ENCODE measurements around the gene HIVEP3.

The HIVEP3 gene

GRCh38 chr1:41479808-41480160, 438.9 kb downstream of the HIVEP3 start:
- Mint-ChIP-seq H3K9me3 (no peaks in the 10 kb centered on the region), H3K27me3 (peaks cover 10% of the 10 kb centered on the region), H3K4me3 (no peak overlapping the region), H3K36me3 (ENCODE audit: low read depth) (no peaks in the 10 kb centered on the region), H3K4me1 (ENCODE audit: low read depth) (no peaks in the 10 kb centered on the region), H3K27ac (no peak overlapping the region)
- intact Hi-C loops (cut with micrococcal nuclease), result no loop called here

DNA sequence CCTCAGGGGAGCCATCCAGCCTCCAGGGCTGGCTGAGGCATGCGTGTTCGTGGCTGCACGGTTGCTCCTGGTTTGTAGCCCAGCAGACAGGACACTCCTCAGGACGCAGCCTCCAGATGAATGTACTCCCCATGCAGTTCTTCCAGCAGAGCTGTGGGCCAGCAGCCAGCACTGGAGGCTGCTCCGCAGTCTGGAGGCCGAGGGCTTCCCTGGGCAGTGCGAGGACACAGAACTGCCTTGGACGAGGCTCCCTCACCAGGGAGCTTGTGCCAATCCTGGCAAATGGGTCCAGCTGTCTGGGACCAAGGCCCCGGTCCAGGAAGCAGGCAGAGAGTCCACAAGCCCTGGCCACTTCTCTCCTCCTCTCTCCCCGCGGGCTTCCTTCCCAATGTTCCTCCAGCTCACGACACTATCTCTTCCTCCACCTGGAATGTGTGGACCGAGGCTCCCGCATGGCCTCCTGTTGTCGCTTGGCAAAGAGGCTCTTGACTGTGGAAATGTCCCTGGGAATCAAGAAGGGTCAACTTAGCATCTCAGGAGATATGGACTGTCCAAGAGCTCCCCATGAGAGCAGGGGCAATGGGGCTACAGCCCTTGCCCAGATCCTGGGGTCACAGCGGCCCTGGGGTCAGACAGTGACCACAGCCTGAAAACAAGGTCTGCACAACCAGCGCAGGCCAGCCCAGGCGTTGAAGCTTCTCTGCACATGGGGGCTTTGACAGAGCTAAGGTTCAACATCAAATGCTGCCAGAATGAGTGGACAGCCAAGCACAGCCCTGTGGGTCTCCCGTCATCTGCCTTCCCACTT, 439.5 kb downstream of the HIVEP3 start:
- Mint-ChIP-seq H3K27ac (no peak overlapping the region), H3K4me1 (ENCODE audit: low read depth) (no peaks in the 10 kb centered on the region), H3K4me3 (no peak overlapping the region), H3K9me3 (no peaks in the 10 kb centered on the region), H3K36me3 (ENCODE audit: low read depth) (no peaks in the 10 kb centered on the region), H3K27me3 (peaks cover 7% of the 10 kb centered on the region)
- intact Hi-C loops (cut with micrococcal nuclease), result no loop called here

DNA sequence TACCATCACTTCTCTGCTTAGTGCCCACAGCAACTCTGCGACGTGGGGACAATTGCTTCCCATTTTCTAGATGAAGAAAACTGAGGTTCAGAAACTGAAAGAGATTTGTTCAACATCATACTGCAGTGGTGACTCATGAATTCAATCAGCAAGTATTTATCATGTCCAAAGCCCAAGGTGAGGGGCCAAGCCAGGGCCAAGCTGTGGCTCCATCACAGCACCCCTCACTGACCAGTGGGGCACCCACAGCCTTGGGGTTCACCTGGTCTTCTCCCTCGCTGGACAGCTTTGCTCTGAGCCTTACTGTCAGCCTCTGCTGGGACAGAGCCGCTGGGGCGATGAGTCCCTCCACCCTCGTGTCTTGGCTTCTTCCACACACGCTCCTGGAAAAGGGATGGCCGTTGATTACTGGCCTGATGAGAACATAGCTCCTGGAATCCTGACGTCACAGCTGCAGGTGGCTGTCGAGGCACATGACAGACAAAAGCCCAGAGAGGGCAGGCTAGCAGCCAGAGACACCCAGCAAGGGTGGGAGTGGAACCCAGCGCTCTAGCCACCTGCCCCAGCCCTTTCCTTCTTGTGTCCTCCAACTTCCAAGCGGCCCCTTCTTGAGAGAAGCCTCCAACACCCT, 440.5 kb downstream of the HIVEP3 start:
- no peak overlapping the region for H3K27ac Mint-ChIP-seq
- H3K27me3 Mint-ChIP-seq, result peaks cover 3% of the 10 kb centered on the region
- H3K4me1 Mint-ChIP-seq (ENCODE audit: low read depth), result no peaks in the 10 kb centered on the region
- H3K9me3 Mint-ChIP-seq, result no peaks in the 10 kb centered on the region
- intact Hi-C loops (cut with micrococcal nuclease), result no loop called here
- H3K4me3 Mint-ChIP-seq, result no peak overlapping the region
- H3K36me3 Mint-ChIP-seq (ENCODE audit: low read depth), result no peaks in the 10 kb centered on the region

- Mint-ChIP-seq H3K4me1 (ENCODE audit: low read depth) (no peaks in the 10 kb centered on the region), H3K27ac (no peak overlapping the region), H3K36me3 (ENCODE audit: low read depth) (no peaks in the 10 kb centered on the region), H3K27me3 (no peaks in the 10 kb centered on the region), H3K4me3 (no peak overlapping the region), H3K9me3 (no peaks in the 10 kb centered on the region)
- intact Hi-C loops (cut with micrococcal nuclease), result no loop called here
These were observed 441.8 kb downstream of the HIVEP3 start for GRCh38 chr1:41476807-41477361.

- Mint-ChIP-seq H3K27me3 (no peaks in the 10 kb centered on the region), H3K9me3 (no peaks in the 10 kb centered on the region), H3K36me3 (ENCODE audit: low read depth) (no peaks in the 10 kb centered on the region), H3K27ac (no peak overlapping the region), H3K4me1 (ENCODE audit: low read depth) (no peaks in the 10 kb centered on the region), H3K4me3 (no peak overlapping the region)
- intact Hi-C loops (cut with micrococcal nuclease), result no loop called here
These were observed 442.7 kb downstream of the HIVEP3 start for GRCh38 chr1:41475859-41476567.

DNA sequence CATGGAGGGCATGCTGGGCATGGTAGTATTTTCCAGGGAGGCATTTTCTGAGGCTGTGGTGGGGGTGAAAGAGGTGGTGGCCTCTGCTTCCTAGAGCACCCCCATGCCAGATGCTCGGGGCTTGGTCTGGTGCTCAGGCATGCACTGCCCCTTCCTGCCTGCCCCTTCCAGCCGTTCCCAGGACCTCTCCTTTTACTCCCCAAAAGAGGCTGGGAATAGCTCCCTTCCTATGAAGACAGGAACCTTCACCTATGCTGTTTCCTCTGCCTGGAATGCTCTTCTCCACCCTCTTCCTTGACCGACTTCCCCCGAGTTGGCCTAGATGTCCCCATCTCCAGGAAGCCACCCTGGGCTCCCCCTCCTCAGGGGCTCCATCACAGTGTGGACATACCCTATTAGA, 443.4 kb downstream of the HIVEP3 start:
- Mint-ChIP-seq H3K27ac (no peak overlapping the region), H3K4me3 (no peak overlapping the region), H3K36me3 (ENCODE audit: low read depth) (no peaks in the 10 kb centered on the region), H3K4me1 (ENCODE audit: low read depth) (no peaks in the 10 kb centered on the region), H3K9me3 (no peaks in the 10 kb centered on the region), H3K27me3 (no peaks in the 10 kb centered on the region)
- intact Hi-C loops (cut with micrococcal nuclease), result no loop called here

GRCh38 chr1:41474490-41475271, 444.0 kb downstream of the HIVEP3 start:
- intact Hi-C loops (cut with micrococcal nuclease), result no loop called here
- Mint-ChIP-seq H3K4me1 (ENCODE audit: low read depth) (no peaks in the 10 kb centered on the region), H3K36me3 (ENCODE audit: low read depth) (no peaks in the 10 kb centered on the region), H3K27me3 (no peaks in the 10 kb centered on the region), H3K27ac (no peak overlapping the region), H3K9me3 (no peaks in the 10 kb centered on the region), H3K4me3 (no peak overlapping the region)

DNA sequence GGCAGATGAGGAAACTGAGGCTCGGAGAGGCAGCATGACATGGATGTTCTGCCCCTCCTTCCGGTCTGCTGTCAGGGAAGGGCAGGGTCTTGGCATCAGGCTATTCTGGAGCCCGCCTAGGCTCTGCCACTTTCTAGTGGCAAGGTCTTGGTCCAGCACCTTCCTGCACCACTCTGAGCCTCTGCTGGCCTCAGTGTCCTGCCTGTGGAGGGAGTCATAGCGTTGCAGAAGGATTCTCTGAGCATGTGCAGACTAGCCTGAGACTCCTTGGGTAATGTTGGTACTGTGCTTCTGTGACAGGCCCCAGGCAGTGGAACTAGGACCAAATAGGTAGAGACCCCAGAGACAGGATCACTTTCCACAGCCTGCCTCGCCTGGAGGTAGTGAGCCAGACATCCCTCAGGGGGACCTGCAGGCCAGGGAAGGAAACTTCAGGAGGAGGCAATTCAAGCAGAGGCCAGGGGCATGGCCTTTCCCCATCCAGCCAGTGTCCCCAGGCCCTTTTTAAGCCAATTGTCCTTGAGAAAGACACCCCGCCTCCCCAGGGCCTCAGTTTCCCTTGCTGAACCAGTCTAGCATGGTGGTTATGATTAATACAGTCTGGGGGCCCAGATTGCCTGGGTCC, 444.9 kb downstream of the HIVEP3 start:
- no peaks in the 10 kb centered on the region for H3K4me1 Mint-ChIP-seq (ENCODE audit: low read depth)
- H3K36me3 Mint-ChIP-seq (ENCODE audit: low read depth), result no peaks in the 10 kb centered on the region
- no peaks in the 10 kb centered on the region for H3K9me3 Mint-ChIP-seq
- H3K27me3 Mint-ChIP-seq, result no peaks in the 10 kb centered on the region
- intact Hi-C loops (cut with micrococcal nuclease), result no loop called here
- no peak overlapping the region for H3K27ac Mint-ChIP-seq
- H3K4me3 Mint-ChIP-seq, result no peak overlapping the region

DNA sequence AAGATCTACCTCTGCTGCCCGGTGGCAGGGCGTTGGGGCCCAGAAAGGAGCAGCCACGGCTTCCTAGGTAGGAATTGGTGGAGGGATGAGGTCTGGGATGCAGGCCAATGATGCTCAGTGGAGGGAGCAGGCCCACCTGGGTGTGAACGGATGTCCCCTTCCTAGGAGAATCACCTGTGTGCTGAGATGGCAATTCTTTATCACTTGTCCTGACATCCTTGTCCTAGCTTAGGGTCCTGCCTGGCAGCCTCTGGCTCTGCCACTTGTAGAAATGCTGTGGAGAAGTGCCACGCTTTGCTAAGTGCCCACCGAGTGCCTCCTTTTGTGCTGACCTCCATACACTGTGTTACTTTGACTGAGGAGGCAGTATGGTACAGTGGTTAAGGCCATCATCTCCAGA, 447.1 kb downstream of the HIVEP3 start:
- Mint-ChIP-seq H3K4me3 (no peak overlapping the region), H3K36me3 (ENCODE audit: low read depth) (no peaks in the 10 kb centered on the region), H3K27ac (no peak overlapping the region), H3K27me3 (no peaks in the 10 kb centered on the region), H3K4me1 (ENCODE audit: low read depth) (no peaks in the 10 kb centered on the region), H3K9me3 (no peaks in the 10 kb centered on the region)
- intact Hi-C loops (cut with micrococcal nuclease), result no loop called here

DNA sequence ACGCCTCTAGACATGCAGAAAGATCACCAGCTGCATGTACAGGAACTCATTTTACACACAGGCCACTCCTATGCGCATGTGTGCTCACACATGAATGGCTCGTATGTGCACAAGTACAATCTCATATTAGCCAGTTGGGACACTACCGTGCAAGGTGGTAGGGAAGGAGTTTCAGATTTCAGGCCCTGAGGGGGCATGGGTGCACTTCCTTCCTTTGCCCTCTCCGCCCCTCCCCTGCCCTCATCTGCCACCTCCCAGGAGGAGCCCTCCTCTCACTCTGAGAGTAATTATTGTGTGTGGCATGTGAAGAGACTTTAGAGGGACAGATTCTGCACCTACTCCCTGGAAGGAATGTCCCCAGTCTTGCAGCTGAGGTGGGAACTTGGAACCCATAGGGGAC, 449.0 kb downstream of the HIVEP3 start:
- Mint-ChIP-seq H3K4me1 (ENCODE audit: low read depth) (no peaks in the 10 kb centered on the region), H3K27ac (no peak overlapping the region)
- intact Hi-C loops (cut with micrococcal nuclease), result no loop called here

GRCh38 chr1:41468122-41468762, 450.5 kb downstream of the HIVEP3 start:
- intact Hi-C loops (cut with micrococcal nuclease), result no loop called here
- H3K36me3 Mint-ChIP-seq (ENCODE audit: low read depth), result no peaks in the 10 kb centered on the region
- no peak overlapping the region for H3K27ac Mint-ChIP-seq
- H3K27me3 Mint-ChIP-seq, result no peaks in the 10 kb centered on the region
- H3K4me1 Mint-ChIP-seq (ENCODE audit: low read depth), result no peaks in the 10 kb centered on the region
- H3K9me3 Mint-ChIP-seq, result no peaks in the 10 kb centered on the region
- H3K4me3 Mint-ChIP-seq, result no peak overlapping the region

More for the DNA sequence above, 449.0 kb downstream of the HIVEP3 start:
- Mint-ChIP-seq H3K36me3 (ENCODE audit: low read depth) (no peaks in the 10 kb centered on the region), H3K4me3 (no peak overlapping the region), H3K27me3 (no peaks in the 10 kb centered on the region), H3K9me3 (no peaks in the 10 kb centered on the region)

- Mint-ChIP-seq H3K36me3 (ENCODE audit: low read depth) (no peaks in the 10 kb centered on the region), H3K4me1 (ENCODE audit: low read depth) (no peaks in the 10 kb centered on the region), H3K9me3 (no peaks in the 10 kb centered on the region), H3K4me3 (no peak overlapping the region), H3K27ac (no peak overlapping the region), H3K27me3 (no peaks in the 10 kb centered on the region)
- intact Hi-C loops (cut with micrococcal nuclease), result no loop called here
These were observed 451.0 kb downstream of the HIVEP3 start for GRCh38 chr1:41467673-41468072.

GRCh38 chr1:41466146-41466545, 452.6 kb downstream of the HIVEP3 start:
- H3K27ac Mint-ChIP-seq, result no peak overlapping the region
- no peaks in the 10 kb centered on the region for H3K27me3 Mint-ChIP-seq
- H3K4me3 Mint-ChIP-seq, result no peak overlapping the region
- H3K9me3 Mint-ChIP-seq, result no peaks in the 10 kb centered on the region
- intact Hi-C loops (cut with micrococcal nuclease), result no loop called here
- no peaks in the 10 kb centered on the region for H3K4me1 Mint-ChIP-seq (ENCODE audit: low read depth)
- no peaks in the 10 kb centered on the region for H3K36me3 Mint-ChIP-seq (ENCODE audit: low read depth)
